K562 (cell line): ENCODE data around the gene MAU2. TPM values are rescaled to one million over a fixed set of nuclear protein-coding genes. Genes with fewer than 3 reads are reported as not detected.

Source experiments
- ATF1 ChIP-seq, 2 experiments: fragments of 450-650 bp in 1 of 2; IDR thresholded peaks; 2 replicates each; pipeline ENCODE4 v1.6.1; 2016; ENCODE audit warnings: missing compliant biosample characterization in 1 of 2, missing genetic modification characterization in 1 of 2
- CTBP1 ChIP-seq: fragments of 450-650 bp; IDR thresholded peaks from 2 replicates; pipeline ENCODE4 v1.6.1; 2016; ENCODE audit warnings: borderline replicate concordance
- EHMT2 ChIP-seq: fragments of 450-650 bp; IDR thresholded peaks from 2 replicates; pipeline ENCODE4 v1.6.1; 2018; ENCODE audit warnings: antibody characterized with exemption
- EP400 ChIP-seq: fragments of 450-650 bp; IDR thresholded peaks from 2 replicates; pipeline ENCODE4 v1.6.1; 2017; ENCODE audit warnings: antibody characterized with exemption, mild to moderate bottlenecking, moderate library complexity
- GABPB2 ChIP-seq: fragments of 250-450 bp; sonication (Bioruptor Pico); conservative IDR thresholded peaks from 2 replicates; pipeline ENCODE4 v1.5.1; 2021; ENCODE audit warnings: mild to moderate bottlenecking
- GATAD2A ChIP-seq: fragments of 450-650 bp; IDR thresholded peaks from 2 replicates; pipeline ENCODE4 v1.6.1; 2017
- KAT7 ChIP-seq: sonication (generic); formaldehyde crosslinking; IDR thresholded peaks from 2 replicates; pipeline ENCODE4 v1.8.0; 2022; ENCODE audit warnings: missing genetic modification reagents, mild to moderate bottlenecking, borderline replicate concordance
- MED1 ChIP-seq: sonication (generic); formaldehyde crosslinking; IDR thresholded peaks from 2 replicates; pipeline ENCODE4 v1.8.1; 2023; ENCODE audit warnings: missing genetic modification reagents, borderline replicate concordance
- MXI1 ChIP-seq: IDR thresholded peaks from 2 replicates; pipeline ENCODE4 v1.6.1; 2011; ENCODE audit warnings: low read depth, mild to moderate bottlenecking, improper control_type of control experiment, low read length
- SAFB2 ChIP-seq: fragments of 200-400 bp; formaldehyde crosslinking; IDR thresholded peaks from 2 replicates; pipeline ENCODE4 v1.6.1; 2018; ENCODE audit warnings: borderline replicate concordance, low read length, low read depth, moderate library complexity; ENCODE audit not compliant: severe bottlenecking
- SMARCA4 ChIP-seq: fragments of 450-650 bp; IDR thresholded peaks from 2 replicates; pipeline ENCODE4 v1.6.1; 2016
- SRF ChIP-seq, 2 experiments: fragments of 250-450, 450-650 bp in 1 of 2; sonication (Bioruptor Pico) in 1 of 2; sonication (generic) in 1 of 2; formaldehyde crosslinking; IDR thresholded peaks; 2 replicates each; pipeline versions ENCODE4 v1.5.0 to v1.5.1; 2020 to 2022; ENCODE audit warnings: mild to moderate bottlenecking in 1 of 2, missing genetic modification reagents in 1 of 2
- TAF9B ChIP-seq: fragments of 450-650 bp; IDR thresholded peaks from 2 replicates; pipeline ENCODE4 v1.6.1; 2018; ENCODE audit warnings: mild to moderate bottlenecking; ENCODE audit not compliant: partially characterized antibody
- TEAD1 ChIP-seq, 2 experiments: fragments of 450-650 bp in 1 of 2; sonication (generic) in 1 of 2; formaldehyde crosslinking; IDR thresholded peaks; 2 replicates each; pipeline versions ENCODE4 v1.4.0 to v1.8.0; 2020 to 2022; ENCODE audit warnings: mild to moderate bottlenecking in 2 of 2, missing genetic modification reagents in 1 of 2
- ZNF57 ChIP-seq: fragments of 450-650 bp; formaldehyde crosslinking; IDR thresholded peaks from 2 replicates; pipeline ENCODE4 v1.4.0; 2020; ENCODE audit warnings: mild to moderate bottlenecking, moderate library complexity
- polyA plus RNA-seq, 8 experiments: library from polyadenylated mRNA; depleted of rRNA in 4 of 8; stranded (reverse) in 5 of 8; unstranded in 3 of 8; fragments of >200 nt; fragmentation: Nextera tagmentation in 2 of 8; fragmentation: Illumina TruSeq in 1 of 8; extraction: Ambion mirVana in 2 of 8; extraction: Trizol in 1 of 8; gene quantifications; 2 replicates each; pipeline versions ENCODE4 v1.2.1 to v1.2.3, GENCODE V29; 2011 to 2014; ENCODE audit warnings: inconsistent platforms in 1 of 8, missing spikeins in 1 of 8
- total RNA-seq, 7 experiments: library from RNA; depleted of rRNA in 6 of 7; stranded (reverse); fragments of >200 nt in 6 of 7; fragmentation: Illumina TruSeq in 2 of 7; extraction: Trizol in 2 of 7; gene quantifications; 2 replicates each; pipeline versions ENCODE4 v1.2.1 to v1.2.3, GENCODE V29; 2011 to 2021; ENCODE audit warnings: low replicate concordance in 1 of 7
- TF ChIP-seq, protein P1 (sequence below): sonication (generic); formaldehyde crosslinking; IDR thresholded peaks from 2 replicates; pipeline ENCODE4 v1.8.1; 2023; ENCODE audit warnings: mild to moderate bottlenecking, missing genetic modification reagents
- TF ChIP-seq, protein P2 (sequence below): fragments of 200-800 bp; sonication (Bioruptor generic); IDR thresholded peaks from 2 replicates; pipeline ENCODE4 v1.6.1; 2017; ENCODE audit warnings: missing genetic modification characterization, missing compliant biosample characterization
- TF ChIP-seq, protein P3 (sequence below): fragments of 250-450 bp; sonication (Bioruptor Pico); IDR thresholded peaks from 2 replicates; pipeline ENCODE4 v1.4.0; 2020
- TF ChIP-seq, protein P4 (sequence below): fragments of 450-650 bp; IDR thresholded peaks from 2 replicates; pipeline ENCODE4 v1.6.1; 2018; ENCODE audit not compliant: partially characterized antibody

The MAU2 gene
- total and polyA plus RNA-seq, 9 of the 15 experiments (the other 6 are each of a cell fraction or from before 2014, with no cell fraction given): 1.2 to 48.1 (median 19.4) TPM

DNA sequence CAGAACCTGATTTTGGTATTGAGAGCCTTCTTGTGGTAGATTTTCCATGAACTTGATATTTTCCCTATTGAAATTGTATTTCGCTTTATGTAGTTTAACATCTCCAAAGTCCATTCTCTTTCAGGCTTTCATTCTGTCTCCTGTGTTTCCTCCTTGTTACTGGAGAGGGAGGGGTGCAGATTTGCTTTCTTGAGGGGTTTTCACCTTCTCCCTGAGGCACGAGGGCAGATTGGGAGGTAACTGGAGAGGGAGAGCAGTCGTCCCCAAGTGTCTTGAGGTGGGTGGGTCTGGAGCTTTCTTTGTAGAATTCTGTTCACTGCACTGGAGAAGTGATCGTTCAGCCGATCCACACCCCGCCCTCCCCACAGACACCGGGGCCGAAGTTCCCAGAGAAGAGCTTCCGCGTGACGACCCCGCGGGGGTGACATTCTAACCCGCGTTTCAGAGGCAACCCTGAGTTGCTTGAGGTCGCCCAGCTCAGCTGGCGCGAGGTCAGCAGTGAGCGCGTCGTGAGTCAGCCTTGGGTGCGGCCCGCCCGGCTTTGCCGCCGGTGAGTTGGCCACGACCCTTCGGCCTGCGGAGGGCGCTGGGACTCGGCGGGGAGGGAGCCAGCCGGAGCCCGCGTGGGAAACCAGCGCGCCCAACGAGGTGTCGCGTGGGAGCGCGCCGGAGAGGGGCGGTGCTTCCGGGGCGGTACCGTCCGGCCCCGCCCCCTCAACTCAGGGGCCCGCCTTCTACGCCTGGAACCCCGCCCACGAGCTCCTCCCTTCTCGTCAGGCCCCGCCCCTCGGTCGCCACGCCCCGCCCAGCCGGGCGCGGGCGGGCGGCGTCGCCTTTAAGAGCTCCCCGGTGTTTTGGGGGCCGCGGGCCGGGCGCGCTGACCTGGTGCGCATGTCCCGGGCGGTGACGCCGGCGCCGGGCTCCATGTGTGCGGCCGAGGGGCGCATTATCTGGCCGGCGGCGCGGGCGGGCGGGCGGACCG lies 84.5 kb downstream of the MAU2 start, which contains the start of gene GATAD2A (continued):
- TF ChIP-seq GATAD2A: peak; percentile 99
- TF ChIP-seq, protein P1, sequence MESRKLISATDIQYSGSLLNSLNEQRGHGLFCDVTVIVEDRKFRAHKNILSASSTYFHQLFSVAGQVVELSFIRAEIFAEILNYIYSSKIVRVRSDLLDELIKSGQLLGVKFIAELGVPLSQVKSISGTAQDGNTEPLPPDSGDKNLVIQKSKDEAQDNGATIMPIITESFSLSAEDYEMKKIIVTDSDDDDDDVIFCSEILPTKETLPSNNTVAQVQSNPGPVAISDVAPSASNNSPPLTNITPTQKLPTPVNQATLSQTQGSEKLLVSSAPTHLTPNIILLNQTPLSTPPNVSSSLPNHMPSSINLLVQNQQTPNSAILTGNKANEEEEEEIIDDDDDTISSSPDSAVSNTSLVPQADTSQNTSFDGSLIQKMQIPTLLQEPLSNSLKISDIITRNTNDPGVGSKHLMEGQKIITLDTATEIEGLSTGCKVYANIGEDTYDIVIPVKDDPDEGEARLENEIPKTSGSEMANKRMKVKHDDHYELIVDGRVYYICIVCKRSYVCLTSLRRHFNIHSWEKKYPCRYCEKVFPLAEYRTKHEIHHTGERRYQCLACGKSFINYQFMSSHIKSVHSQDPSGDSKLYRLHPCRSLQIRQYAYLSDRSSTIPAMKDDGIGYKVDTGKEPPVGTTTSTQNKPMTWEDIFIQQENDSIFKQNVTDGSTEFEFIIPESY (CRISPR knock-in tag): peak; percentile 81
- no peak for TF ChIP-seq GABPB2 (CRISPR knock-in tag)
- TF ChIP-seq KAT7 (CRISPR knock-in tag): peak; percentile 94; the same call in 1 of the 2 replicates
- TF ChIP-seq, protein P2, sequence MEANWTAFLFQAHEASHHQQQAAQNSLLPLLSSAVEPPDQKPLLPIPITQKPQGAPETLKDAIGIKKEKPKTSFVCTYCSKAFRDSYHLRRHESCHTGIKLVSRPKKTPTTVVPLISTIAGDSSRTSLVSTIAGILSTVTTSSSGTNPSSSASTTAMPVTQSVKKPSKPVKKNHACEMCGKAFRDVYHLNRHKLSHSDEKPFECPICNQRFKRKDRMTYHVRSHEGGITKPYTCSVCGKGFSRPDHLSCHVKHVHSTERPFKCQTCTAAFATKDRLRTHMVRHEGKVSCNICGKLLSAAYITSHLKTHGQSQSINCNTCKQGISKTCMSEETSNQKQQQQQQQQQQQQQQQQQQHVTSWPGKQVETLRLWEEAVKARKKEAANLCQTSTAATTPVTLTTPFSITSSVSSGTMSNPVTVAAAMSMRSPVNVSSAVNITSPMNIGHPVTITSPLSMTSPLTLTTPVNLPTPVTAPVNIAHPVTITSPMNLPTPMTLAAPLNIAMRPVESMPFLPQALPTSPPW (CRISPR knock-in tag): peak; percentile 91
- TF ChIP-seq SRF (CRISPR knock-in tag; IDR thresholded peaks at IDR 0.05): peak in 1 of 2 experiments; percentile 77; a peak in 2 of 4 replicates
- TF ChIP-seq, protein P3, sequence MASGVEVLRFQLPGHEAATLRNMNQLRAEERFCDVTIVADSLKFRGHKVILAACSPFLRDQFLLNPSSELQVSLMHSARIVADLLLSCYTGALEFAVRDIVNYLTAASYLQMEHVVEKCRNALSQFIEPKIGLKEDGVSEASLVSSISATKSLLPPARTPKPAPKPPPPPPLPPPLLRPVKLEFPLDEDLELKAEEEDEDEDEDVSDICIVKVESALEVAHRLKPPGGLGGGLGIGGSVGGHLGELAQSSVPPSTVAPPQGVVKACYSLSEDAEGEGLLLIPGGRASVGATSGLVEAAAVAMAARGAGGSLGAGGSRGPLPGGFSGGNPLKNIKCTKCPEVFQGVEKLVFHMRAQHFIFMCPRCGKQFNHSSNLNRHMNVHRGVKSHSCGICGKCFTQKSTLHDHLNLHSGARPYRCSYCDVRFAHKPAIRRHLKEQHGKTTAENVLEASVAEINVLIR: peak; percentile 61
- TF ChIP-seq MED1 (CRISPR knock-in tag): no peak
- no peak for TF ChIP-seq SAFB2
- peak; percentile 98 for TF ChIP-seq CTBP1
- TF ChIP-seq EHMT2: no peak
- TF ChIP-seq SMARCA4: peak; percentile 76
- TF ChIP-seq, protein P4, sequence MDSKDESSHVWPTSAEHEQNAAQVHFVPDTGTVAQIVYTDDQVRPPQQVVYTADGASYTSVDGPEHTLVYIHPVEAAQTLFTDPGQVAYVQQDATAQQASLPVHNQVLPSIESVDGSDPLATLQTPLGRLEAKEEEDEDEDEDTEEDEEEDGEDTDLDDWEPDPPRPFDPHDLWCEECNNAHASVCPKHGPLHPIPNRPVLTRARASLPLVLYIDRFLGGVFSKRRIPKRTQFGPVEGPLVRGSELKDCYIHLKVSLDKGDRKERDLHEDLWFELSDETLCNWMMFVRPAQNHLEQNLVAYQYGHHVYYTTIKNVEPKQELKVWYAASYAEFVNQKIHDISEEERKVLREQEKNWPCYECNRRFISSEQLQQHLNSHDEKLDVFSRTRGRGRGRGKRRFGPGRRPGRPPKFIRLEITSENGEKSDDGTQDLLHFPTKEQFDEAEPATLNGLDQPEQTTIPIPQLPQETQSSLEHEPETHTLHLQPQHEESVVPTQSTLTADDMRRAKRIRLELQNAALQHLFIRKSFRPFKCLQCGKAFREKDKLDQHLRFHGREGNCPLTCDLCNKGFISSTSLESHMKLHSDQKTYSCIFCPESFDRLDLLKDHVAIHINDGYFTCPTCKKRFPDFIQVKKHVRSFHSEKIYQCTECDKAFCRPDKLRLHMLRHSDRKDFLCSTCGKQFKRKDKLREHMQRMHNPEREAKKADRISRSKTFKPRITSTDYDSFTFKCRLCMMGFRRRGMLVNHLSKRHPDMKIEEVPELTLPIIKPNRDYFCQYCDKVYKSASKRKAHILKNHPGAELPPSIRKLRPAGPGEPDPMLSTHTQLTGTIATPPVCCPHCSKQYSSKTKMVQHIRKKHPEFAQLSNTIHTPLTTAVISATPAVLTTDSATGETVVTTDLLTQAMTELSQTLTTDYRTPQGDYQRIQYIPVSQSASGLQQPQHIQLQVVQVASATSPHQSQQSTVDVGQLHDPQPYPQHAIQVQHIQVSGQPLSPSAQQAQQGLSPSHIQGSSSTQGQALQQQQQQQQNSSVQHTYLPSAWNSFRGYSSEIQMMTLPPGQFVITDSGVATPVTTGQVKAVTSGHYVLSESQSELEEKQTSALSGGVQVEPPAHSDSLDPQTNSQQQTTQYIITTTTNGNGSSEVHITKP: peak; percentile 98
- TF ChIP-seq EP400: peak; percentile 89
- peak; percentile 76 for TF ChIP-seq TAF9B
- TF ChIP-seq ZNF57 (CRISPR knock-in tag): no peak
- peak; percentile 79 for TF ChIP-seq ATF1 (CRISPR knock-in tag; IDR thresholded peaks at IDR 0.05)
- TF ChIP-seq ATF1 (tag; IDR thresholded peaks at IDR 0.05): peak; percentile 91
- TF ChIP-seq MXI1: 0 out of 2 replicates have a peak, but pooled peaks have one; percentile 12
- peak; percentile 28 to 93; a peak in 2 of 4 replicates for TF ChIP-seq TEAD1 (CRISPR knock-in tag; IDR thresholded peaks at IDR 0.05)
